Epithelial cell of proximal tubule (primary cell): ENCODE results near the gene HSPA6. TPM values are rescaled to one million over a fixed set of nuclear protein-coding genes. Genes with fewer than 3 reads are reported as not detected.
"Not testable (repeated sequence)": the region's sequence is repeated elsewhere in the genome, so short reads cannot be mapped to it uniquely, and the experiment has no call there.

Source experiments
- DNase-seq: peaks from one replicate; pipeline ENCODE4 v3.0.0-alpha.2; 2011; ENCODE audit warnings: low read depth
- H3K4me3 ChIP-seq: 2 replicates; pipeline ENCODE4 v1.5.1; 2011; ENCODE audit warnings: low read depth, mild to moderate bottlenecking, low read length
- total RNA-seq: library from RNA; depleted of rRNA; stranded (reverse); fragments of >200 nt; gene quantifications from 2 replicates; pipeline ENCODE4 v1.2.3, GENCODE V29; 2015
- TF ChIP-seq, protein P1 (sequence below): conservative IDR thresholded peaks from 2 replicates; pipeline ENCODE4 v1.5.1; 2012; ENCODE audit warnings: low read depth, mild to moderate bottlenecking, low read length

The HSPA6 gene
- 0.12 and 0.36 TPM in 2 replicates for total RNA-seq

DNA sequence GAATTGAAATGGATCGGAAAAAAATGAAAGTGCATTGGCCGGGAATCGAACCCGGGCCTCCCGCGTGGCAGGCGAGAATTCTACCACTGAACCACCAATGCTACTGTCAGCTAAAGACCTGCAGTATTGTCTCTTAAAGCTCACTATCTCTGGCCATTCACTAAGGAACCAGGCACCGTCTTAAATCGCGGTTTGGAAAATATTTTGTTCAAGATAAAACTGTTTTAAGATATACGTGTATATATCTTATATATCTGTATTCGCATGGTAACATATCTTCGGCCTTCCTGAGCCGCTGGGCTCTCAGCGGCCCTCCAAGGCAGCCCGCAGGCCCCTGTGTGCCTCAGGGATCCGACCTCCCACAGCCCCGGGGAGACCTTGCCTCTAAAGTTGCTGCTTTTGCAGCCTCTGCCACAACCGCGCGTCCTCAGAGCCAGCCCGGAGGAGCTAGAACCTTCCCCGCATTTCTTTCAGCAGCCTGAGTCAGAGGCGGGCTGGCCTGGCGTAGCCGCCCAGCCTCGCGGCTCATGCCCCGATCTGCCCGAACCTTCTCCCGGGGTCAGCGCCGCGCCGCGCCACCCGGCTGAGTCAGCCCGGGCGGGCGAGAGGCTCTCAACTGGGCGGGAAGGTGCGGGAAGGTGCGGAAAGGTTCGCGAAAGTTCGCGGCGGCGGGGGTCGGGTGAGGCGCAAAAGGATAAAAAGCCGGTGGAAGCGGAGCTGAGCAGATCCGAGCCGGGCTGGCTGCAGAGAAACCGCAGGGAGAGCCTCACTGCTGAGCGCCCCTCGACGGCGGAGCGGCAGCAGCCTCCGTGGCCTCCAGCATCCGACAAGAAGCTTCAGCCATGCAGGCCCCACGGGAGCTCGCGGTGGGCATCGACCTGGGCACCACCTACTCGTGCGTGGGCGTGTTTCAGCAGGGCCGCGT lies at the start of gene HSPA6:
HSPA6 (plus strand) TSS at position 724 of the 925 bp plus-strand sequence; CDS start at position 843, 119 bp downstream.
- not testable (repeated sequence) for DNase-seq

DNA sequence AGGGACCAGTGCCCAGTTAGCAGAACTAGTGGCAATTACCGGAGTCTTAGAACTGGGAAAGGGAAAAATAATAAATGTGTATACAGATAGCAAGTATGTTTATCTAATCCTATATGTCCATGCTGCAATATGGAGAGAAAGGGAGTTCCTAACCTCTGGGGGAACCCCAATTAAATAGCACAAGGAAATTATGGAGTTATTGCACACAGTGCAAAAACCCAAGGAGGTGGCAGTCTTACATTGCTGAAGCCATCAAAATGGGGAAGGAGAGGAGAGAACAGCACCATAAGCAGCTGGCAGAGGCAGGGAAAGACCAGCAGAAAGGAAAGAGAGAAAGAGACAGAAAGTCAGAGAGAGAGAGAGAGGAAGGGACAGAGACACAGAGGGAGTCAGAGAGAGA lies 46.6 kb upstream of the HSPA6 start:
- H3K4me3 ChIP-seq, DNase-seq: not testable (repeated sequence)

More for the DNA sequence above, at the start of gene HSPA6:
- H3K4me3 ChIP-seq = peak within 1 kb of the TSS; percentile 65

DNA sequence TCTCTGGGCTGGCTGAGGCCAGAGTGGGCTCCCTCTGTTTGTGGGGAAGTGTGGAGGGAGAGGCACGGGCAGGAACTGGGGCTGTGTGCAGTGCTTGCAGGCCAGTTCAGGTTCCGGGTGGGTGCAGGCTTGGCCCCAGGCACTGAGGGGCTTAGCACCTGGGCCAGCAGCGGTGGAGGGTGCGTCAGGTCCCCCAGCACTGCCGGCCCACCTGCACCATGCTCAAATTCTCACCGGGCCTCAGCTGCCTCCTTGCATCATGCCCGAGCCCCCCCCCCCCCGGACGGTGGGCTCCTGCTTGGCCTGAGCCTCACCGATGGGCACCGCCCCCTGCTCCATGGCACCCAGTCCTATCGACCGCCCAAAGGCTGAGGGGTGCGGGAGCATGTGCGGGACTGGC lies 45.4 kb upstream of the HSPA6 start:
- H3K4me3 ChIP-seq = no peak overlapping the region
- DNase-seq = no peak
- TF ChIP-seq, protein P1, sequence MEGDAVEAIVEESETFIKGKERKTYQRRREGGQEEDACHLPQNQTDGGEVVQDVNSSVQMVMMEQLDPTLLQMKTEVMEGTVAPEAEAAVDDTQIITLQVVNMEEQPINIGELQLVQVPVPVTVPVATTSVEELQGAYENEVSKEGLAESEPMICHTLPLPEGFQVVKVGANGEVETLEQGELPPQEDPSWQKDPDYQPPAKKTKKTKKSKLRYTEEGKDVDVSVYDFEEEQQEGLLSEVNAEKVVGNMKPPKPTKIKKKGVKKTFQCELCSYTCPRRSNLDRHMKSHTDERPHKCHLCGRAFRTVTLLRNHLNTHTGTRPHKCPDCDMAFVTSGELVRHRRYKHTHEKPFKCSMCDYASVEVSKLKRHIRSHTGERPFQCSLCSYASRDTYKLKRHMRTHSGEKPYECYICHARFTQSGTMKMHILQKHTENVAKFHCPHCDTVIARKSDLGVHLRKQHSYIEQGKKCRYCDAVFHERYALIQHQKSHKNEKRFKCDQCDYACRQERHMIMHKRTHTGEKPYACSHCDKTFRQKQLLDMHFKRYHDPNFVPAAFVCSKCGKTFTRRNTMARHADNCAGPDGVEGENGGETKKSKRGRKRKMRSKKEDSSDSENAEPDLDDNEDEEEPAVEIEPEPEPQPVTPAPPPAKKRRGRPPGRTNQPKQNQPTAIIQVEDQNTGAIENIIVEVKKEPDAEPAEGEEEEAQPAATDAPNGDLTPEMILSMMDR = no peak

DNA sequence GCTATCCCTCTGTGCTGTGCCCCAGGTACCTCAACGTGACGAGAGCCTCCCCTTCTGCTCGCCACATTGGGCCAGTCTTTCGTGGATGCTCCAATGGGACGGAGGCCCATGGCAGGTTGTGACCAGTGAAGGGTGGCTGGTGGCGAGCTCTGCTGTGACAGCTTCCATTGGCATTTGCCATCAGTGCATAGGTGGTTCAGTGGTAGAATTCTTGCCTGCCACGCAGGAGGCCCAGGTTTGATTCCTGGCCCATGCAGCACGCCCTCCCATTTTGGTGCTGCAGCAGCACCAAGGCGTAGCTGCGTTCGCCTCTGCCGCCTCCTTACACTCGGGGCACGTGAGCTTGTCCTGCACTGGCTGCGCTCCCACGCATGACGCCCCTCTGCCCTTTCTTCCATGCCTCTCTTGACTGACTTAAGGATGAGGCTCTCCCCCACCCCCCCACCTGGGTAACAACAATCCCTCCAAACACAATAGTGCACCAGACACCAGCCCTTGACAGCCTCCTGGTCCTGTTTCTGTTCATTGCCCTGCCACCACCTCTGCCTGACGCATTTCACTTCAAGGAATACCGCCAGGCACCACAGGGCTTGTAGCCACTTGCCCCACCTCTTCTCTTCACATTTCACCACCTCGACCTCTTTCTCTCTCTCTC lies 43.8 kb upstream of the HSPA6 start:
- TF ChIP-seq, protein P1 = no peak
- DNase-seq = no peak
- no peak overlapping the region for H3K4me3 ChIP-seq

DNA sequence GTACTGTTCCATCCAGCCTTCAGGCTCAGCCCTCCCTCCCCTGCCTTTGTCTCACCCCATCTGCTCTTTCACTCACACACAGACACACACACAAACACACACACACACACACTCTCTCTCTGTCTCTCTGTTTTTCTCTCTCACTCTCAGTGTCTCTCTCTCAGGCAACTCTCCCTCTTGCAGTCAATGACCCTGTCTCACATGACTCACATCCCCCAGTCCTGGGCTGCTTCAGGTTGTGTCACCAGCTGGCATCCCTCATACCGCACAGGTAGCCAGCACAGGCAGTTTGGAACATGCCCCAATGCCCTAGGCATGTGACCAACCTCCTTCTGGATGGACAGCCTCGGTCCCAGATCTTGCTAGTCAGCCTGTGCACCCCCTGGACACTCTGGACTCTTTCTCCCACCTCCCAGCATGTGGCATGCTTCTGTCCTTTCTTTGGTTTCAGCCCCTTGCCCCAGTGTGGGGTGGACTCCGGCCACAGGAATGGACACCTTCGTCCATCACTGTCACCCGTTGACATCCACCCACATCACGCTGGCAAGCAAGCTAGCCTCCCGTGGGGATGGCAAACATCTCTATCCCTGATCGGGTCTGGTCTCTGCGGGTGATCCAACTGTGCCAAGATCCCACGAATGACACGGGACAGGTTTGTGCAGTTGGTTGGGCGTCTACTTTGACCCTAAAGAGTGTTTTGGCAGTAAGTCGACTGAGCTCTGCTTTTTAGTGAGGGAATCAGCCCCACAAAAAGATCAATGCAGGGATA lies 42.5 kb upstream of the HSPA6 start:
- no peak for DNase-seq
- TF ChIP-seq, protein P1 = no peak
- H3K4me3 ChIP-seq = no peak overlapping the region

DNA sequence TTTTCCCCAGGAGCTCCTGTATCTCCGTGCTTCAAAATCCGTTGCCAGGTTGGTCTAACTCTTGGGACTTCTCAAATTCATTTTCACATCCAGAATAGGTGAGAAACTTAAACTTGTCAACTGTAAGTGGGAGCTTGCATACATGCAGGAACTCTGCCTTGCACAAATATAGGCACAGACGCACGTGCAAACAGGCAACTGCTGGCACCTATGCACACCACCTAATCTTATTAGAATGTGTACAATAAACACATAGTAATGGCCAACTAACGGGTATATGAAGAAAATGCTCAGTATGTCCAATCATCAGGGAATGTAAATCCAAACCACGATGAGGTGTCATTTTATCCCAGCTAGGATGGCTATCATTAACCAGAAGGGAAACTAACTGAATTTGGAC lies 41.7 kb upstream of the HSPA6 start:
- TF ChIP-seq, protein P1 = no peak
- DNase-seq = no peak
- H3K4me3 ChIP-seq = no peak overlapping the region

DNA sequence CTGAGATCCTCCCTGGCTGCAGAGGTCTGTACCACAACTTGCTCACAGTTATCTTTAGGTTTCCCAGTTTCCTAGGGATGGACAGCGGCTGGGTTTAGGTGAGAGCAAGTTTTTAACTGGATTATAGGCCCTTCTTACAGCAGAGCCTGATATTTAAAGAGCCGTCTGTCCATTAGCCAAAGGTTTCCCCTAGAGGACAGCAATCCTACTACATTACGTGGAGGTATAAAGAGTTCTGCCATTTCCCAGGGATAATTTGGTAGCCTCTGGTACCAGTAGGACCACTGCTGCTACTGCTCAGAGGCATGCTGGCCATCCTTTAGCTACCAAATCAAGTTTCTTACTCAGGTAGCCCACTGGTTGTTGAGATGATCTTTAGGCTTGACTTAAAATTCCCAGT lies 41.0 kb upstream of the HSPA6 start:
- DNase-seq = no peak
- H3K4me3 ChIP-seq = no peak overlapping the region
- TF ChIP-seq, protein P1 = no peak
